GM18502 (cell line): ENCODE results near the gene USP21.

Experiments
- ATAC-seq: cut with Tn5 transposase; IDR thresholded peaks from one replicate; pipeline ENCODE4 v1.9.1; 2021; ENCODE audit warnings: mild to moderate bottlenecking; ENCODE audit not compliant: unreplicated experiment, poor library complexity

The USP21 gene

GRCh38 chr1:161166669-161167548 is 7.6 kb downstream of the USP21 start:
- no peak for ATAC-seq

GRCh38 chr1:161168906-161169305 is 9.6 kb downstream of the USP21 start:
- no peak for ATAC-seq

- ATAC-seq: no peak
Measured at GRCh38 chr1:161171191-161171590, 11.9 kb downstream of the USP21 start.

- ATAC-seq: no peak
Measured at GRCh38 chr1:161171696-161172095, 12.4 kb downstream of the USP21 start.

GRCh38 chr1:161172349-161172748 is 13.0 kb downstream of the USP21 start:
- no peak for ATAC-seq

GRCh38 chr1:161172776-161173376 is 13.6 kb downstream of the USP21 start:
- ATAC-seq: no peak

- no peak for ATAC-seq
Measured at GRCh38 chr1:161173711-161174110, 14.4 kb downstream of the USP21 start.

- no peak for ATAC-seq
Measured at GRCh38 chr1:161174911-161175310, 15.6 kb downstream of the USP21 start.

GRCh38 chr1:161175771-161176453 is 16.6 kb downstream of the USP21 start:
- ATAC-seq: no peak

GRCh38 chr1:161176468-161177111 is 17.3 kb downstream of the USP21 start:
- ATAC-seq: no peak

GRCh38 chr1:161177112-161177935 is 18.0 kb downstream of the USP21 start, which contains the start of gene B4GALT3:
Gene B4GALT3 (minus strand): TSS chr1:161177507. CDS start chr1:161176060, 1,447 bp downstream.
- peak; percentile 81 for ATAC-seq

- ATAC-seq: no peak
Measured at GRCh38 chr1:161177936-161178244, 18.6 kb downstream of the USP21 start.

GRCh38 chr1:161179698-161180097 is 20.4 kb downstream of the USP21 start:
- ATAC-seq: no peak

GRCh38 chr1:161180639-161181038 is 21.3 kb downstream of the USP21 start:
- no peak for ATAC-seq

GRCh38 chr1:161182214-161182613 is 22.9 kb downstream of the USP21 start:
- peak; percentile 49 for ATAC-seq

GRCh38 chr1:161185282-161185682 is 26.0 kb downstream of the USP21 start:
- peak; percentile 75 for ATAC-seq

GRCh38 chr1:161185732-161186311 is 26.5 kb downstream of the USP21 start:
- peak; percentile 29 for ATAC-seq

- ATAC-seq: no peak
Measured at GRCh38 chr1:161187311-161187710, 28.0 kb downstream of the USP21 start.

- ATAC-seq: no peak
Measured at GRCh38 chr1:161188381-161188780, 29.1 kb downstream of the USP21 start.

- no peak for ATAC-seq
Measured at GRCh38 chr1:161189036-161189435, 29.7 kb downstream of the USP21 start.
